Karpas-422 (cell line): ENCODE results near the gene FOXD3. TPM values are rescaled to one million over a fixed set of nuclear protein-coding genes. Genes with fewer than 3 reads are reported as not detected.

Experiments
- DNase-seq: peaks from one replicate; pipeline ENCODE4 v3.0.0-alpha.2; 2015
- H2AFZ ChIP-seq: fragments of 200-600 bp; sonication (generic); 2 replicates; pipeline ENCODE4 v1.6.1; 2014; ENCODE audit warnings: antibody characterized with exemption, low read length, mixed read lengths
- H3K27ac ChIP-seq: fragments of 200-600 bp; sonication (generic); 2 replicates; pipeline ENCODE4 v1.5.1; 2014; ENCODE audit warnings: mild to moderate bottlenecking, low read length, moderate library complexity
- H3K27me3 ChIP-seq: fragments of 200-600 bp; sonication (generic); 2 replicates; pipeline ENCODE4 v1.6.1; 2014; ENCODE audit warnings: low read length, mixed read lengths
- H3K36me3 ChIP-seq: fragments of 200-600 bp; sonication (generic); 2 replicates; pipeline ENCODE4 v1.6.1; 2014; ENCODE audit warnings: low read length, mixed read lengths; ENCODE audit not compliant: insufficient read depth
- H3K4me1 ChIP-seq: fragments of 200-600 bp; sonication (generic); 2 replicates; pipeline ENCODE4 v1.6.1; 2014; ENCODE audit warnings: mild to moderate bottlenecking, low read length, mixed read lengths
- H3K4me2 ChIP-seq: fragments of 200-600 bp; sonication (generic); 2 replicates; pipeline ENCODE4 v1.6.1; 2014; ENCODE audit warnings: low read length, low read depth, mild to moderate bottlenecking; ENCODE audit not compliant: poor library complexity, severe bottlenecking
- H3K4me3 ChIP-seq: fragments of 200-600 bp; sonication (generic); 2 replicates; pipeline ENCODE4 v1.5.1; 2014; ENCODE audit warnings: mild to moderate bottlenecking, antibody characterized with exemption, low read length, mixed read lengths
- H3K79me2 ChIP-seq: fragments of 200-600 bp; sonication (generic); 2 replicates; pipeline ENCODE4 v1.6.1; 2014; ENCODE audit warnings: mild to moderate bottlenecking, low read length, mixed read lengths
- H3K9ac ChIP-seq: fragments of 200-600 bp; sonication (generic); 2 replicates; pipeline ENCODE4 v1.6.0; 2014; ENCODE audit warnings: low read length
- H3K9me2 ChIP-seq: fragments of 200-600 bp; sonication (generic), shearing (Covaris generic); replicated peaks from 2 replicates; pipeline ENCODE4 v1.6.0; 2014; ENCODE audit warnings: mild to moderate bottlenecking, low read length, moderate library complexity; ENCODE audit not compliant: insufficient read depth
- H3K9me3 ChIP-seq: fragments of 300-700, 200-600 bp; sonication (generic); 2 replicates; pipeline ENCODE4 v1.6.1; 2014; ENCODE audit warnings: low read length, mixed read lengths
- H4K20me1 ChIP-seq: fragments of 200-600 bp; sonication (generic); 2 replicates; pipeline ENCODE4 v1.6.1; 2014; ENCODE audit warnings: mild to moderate bottlenecking, antibody characterized with exemption, low read length, low read depth; ENCODE audit not compliant: insufficient read depth
- total RNA-seq: library from RNA; depleted of rRNA; stranded (reverse); fragments of >200 nt; shearing (Covaris generic); gene quantifications from 2 replicates; pipeline ENCODE4 v1.2.3, GENCODE V29; 2014; ENCODE audit warnings: low replicate concordance

Gene FOXD3
- total RNA-seq, 1 experiment from 2014 or later = not detected

GRCh38 chr1:63323865-63324778 lies 1.8 kb downstream of the FOXD3 start:
- Histone ChIP-seq H4K20me1 (no peaks in the 10 kb centered on the region), H3K4me2 (no peak overlapping the region), H3K4me1 (0 out of 2 replicates have a peak, but pooled peaks cover 2% of the 10 kb centered on the region), H3K9me2 (no peaks in the 10 kb centered on the region), H3K27me3 (no peaks in the 10 kb centered on the region), H3K36me3 (no peaks in the 10 kb centered on the region), H3K9ac (no peak overlapping the region), H3K79me2 (no peaks in the 10 kb centered on the region), H3K4me3 (no peak overlapping the region), H3K27ac (no peak overlapping the region), H3K9me3 (no peaks in the 10 kb centered on the region), H2AFZ (no peak overlapping the region)
- DNase-seq = no peak

DNA sequence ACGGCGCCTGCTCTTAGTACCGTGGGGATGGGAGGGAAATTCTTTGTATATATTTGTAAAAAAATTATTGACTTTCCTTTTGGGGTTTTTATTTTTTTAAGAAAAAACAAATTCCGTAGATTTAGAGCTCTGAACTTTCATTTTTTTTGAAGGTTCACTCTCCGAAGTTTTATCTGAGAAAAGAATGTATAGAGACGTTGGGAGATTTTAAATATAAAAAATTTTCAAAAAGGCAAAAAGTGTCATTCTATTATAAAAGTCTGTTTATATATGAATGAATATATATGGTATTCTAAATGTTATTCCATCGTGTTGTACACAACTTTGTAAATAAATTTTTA lies 2.4 kb downstream of the FOXD3 start:
- Histone ChIP-seq H3K4me3 (no peak overlapping the region), H4K20me1 (no peaks in the 10 kb centered on the region), H3K4me1 (0 out of 2 replicates have a peak, but pooled peaks cover 2% of the 10 kb centered on the region), H3K27ac (no peak overlapping the region), H3K4me2 (no peak overlapping the region), H2AFZ (no peak overlapping the region), H3K36me3 (no peaks in the 10 kb centered on the region), H3K9me2 (no peaks in the 10 kb centered on the region), H3K9me3 (no peaks in the 10 kb centered on the region), H3K79me2 (no peaks in the 10 kb centered on the region), H3K9ac (no peak overlapping the region), H3K27me3 (no peaks in the 10 kb centered on the region)
- no peak for DNase-seq

GRCh38 chr1:63325279-63325985 lies 3.1 kb downstream of the FOXD3 start:
- H3K9me2 ChIP-seq = no peaks in the 10 kb centered on the region
- H3K79me2 ChIP-seq = no peaks in the 10 kb centered on the region
- no peaks in the 10 kb centered on the region for H3K36me3 ChIP-seq
- H2AFZ ChIP-seq = no peak overlapping the region
- no peak overlapping the region for H3K4me3 ChIP-seq
- H3K27ac ChIP-seq = no peak overlapping the region
- no peak overlapping the region for H3K9ac ChIP-seq
- no peaks in the 10 kb centered on the region for H3K27me3 ChIP-seq
- no peak for DNase-seq
- H3K4me2 ChIP-seq = no peak overlapping the region
- no peaks in the 10 kb centered on the region for H3K9me3 ChIP-seq
- no peaks in the 10 kb centered on the region for H4K20me1 ChIP-seq
- H3K4me1 ChIP-seq = 0 out of 2 replicates have a peak, but pooled peaks cover 2% of the 10 kb centered on the region

GRCh38 chr1:63326106-63326472 lies 3.7 kb downstream of the FOXD3 start:
- Histone ChIP-seq H3K4me3 (no peak overlapping the region), H4K20me1 (no peaks in the 10 kb centered on the region), H3K27me3 (no peaks in the 10 kb centered on the region), H3K36me3 (no peaks in the 10 kb centered on the region), H2AFZ (no peak overlapping the region), H3K4me1 (0 out of 2 replicates have a peak, but pooled peaks cover 2% of the 10 kb centered on the region), H3K79me2 (no peaks in the 10 kb centered on the region), H3K9me2 (no peaks in the 10 kb centered on the region), H3K9ac (no peak overlapping the region), H3K4me2 (no peak overlapping the region), H3K9me3 (no peaks in the 10 kb centered on the region), H3K27ac (no peak overlapping the region)
- DNase-seq = no peak

DNA sequence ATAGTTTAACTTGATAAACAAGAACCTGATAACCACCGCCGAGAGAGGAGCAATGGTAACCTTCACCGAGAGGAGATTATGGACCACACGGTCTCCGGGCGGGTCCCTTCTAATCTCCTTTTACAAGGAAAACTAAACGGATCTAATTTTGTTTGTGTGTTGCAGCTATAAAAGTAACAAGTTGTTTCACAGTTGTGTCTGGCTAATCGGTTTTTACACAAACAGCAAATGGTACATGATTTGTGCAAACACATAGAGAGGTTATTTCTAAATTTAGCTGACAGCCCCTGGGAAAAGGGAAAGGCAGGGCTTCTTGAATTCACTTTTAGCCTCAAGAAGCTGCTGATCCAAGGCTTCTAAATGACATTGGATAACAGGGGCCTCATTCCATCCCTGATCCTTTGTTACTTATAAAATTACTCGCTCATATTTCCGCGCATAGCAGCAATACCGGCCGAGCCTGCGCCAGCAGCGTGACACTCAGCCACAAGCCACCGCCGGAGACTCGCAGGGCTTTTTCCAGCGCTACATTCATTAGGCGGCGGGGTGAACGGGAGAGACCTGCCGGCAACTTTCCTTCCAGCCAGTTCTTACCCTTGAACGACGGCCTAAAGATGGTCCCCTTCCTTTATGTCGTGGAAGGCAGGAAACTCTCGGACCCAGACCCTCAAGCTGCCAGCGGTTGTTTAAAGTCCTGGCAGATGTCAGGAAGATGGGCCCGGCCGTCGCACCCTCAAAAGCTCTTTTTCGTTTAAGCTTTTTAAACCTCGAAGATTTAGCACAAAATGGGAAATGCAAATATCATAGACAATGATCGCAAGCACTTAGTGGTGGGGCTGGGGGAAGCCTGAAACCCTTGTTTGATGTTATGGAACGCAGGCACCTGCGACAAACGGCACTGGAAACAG lies 4.4 kb downstream of the FOXD3 start:
- no peaks in the 10 kb centered on the region for H3K36me3 ChIP-seq
- no peak overlapping the region for H2AFZ ChIP-seq
- no peak overlapping the region for H3K4me3 ChIP-seq
- no peaks in the 10 kb centered on the region for H4K20me1 ChIP-seq
- H3K79me2 ChIP-seq = no peaks in the 10 kb centered on the region
- H3K9me3 ChIP-seq = no peaks in the 10 kb centered on the region
- no peak overlapping the region for H3K27ac ChIP-seq
- 0 out of 2 replicates have a peak, but pooled peaks cover 2% of the 10 kb centered on the region for H3K4me1 ChIP-seq
- no peaks in the 10 kb centered on the region for H3K9me2 ChIP-seq
- no peaks in the 10 kb centered on the region for H3K27me3 ChIP-seq
- H3K4me2 ChIP-seq = no peak overlapping the region
- H3K9ac ChIP-seq = no peak overlapping the region
- no peak for DNase-seq

DNA sequence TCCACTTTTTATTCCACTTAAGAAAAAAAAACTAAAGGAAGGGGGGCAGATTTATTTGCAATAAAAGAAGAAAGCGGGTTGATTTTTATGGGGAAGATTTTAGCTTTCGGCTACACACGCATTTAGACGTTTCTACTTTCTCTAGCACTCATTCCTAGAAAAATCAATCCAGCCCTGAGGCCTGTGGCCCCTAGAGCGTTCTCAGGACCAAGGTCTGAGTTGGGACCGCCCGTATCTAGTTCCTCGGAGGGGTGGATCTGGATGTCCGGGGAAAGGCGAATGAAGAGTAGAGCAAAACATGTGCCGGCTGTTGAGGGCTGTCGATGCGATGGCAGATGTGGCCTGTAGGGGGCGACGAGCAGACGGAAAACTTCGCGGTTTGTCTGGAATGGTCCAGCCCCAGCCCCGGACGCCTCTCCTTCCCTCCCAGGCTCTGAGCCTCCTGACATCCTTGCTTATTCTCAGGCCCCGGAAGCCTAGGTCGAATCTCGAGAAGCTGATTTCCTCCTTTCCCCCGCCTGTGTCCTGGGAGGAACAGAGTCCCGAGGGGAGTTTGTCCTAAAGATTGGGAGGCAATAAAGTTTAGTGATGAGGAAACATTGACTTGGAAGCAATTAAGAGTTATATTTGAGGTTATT lies 5.2 kb downstream of the FOXD3 start:
- H3K4me2 ChIP-seq = peak overlapping the region; percentile 42
- DNase-seq = peak; percentile 83

DNA sequence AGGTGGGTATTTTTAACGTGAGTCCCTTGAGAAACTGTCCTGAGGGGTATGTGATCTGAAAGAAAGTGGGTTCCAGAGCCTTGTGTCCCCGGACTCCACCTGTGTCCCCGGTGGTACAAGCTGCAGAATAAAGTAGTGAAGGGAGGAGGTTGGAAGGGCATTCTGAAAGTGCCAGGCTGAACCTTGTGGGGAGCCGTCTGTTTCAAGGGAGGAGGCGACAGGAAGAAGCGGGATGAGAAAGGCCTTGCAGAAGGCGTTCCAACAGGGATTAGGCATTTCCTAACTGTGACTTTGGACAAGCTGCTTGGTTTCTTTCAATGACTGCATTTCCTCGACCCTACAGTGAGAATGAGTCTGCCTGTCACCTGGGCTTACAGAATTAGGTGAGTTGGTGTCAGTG lies 5.8 kb downstream of the FOXD3 start:
- H3K9ac ChIP-seq = no peak overlapping the region
- peak overlapping the region; percentile 35; the same call in 1 of the 2 replicates for H2AFZ ChIP-seq
- no peak overlapping the region for H3K4me3 ChIP-seq
- H3K9me2 ChIP-seq = no peaks in the 10 kb centered on the region
- DNase-seq = no peak
- 0 out of 2 replicates have a peak, but pooled peaks cover 2% of the 10 kb centered on the region for H3K4me1 ChIP-seq
- H3K4me2 ChIP-seq = peak overlapping the region; percentile 42
- no peaks in the 10 kb centered on the region for H3K79me2 ChIP-seq
- H3K27me3 ChIP-seq = no peaks in the 10 kb centered on the region
- H3K27ac ChIP-seq = no peak overlapping the region
- no peaks in the 10 kb centered on the region for H3K36me3 ChIP-seq
- no peaks in the 10 kb centered on the region for H3K9me3 ChIP-seq
- H4K20me1 ChIP-seq = no peaks in the 10 kb centered on the region

More for the DNA sequence above, 5.2 kb downstream of the FOXD3 start:
- H3K79me2 ChIP-seq = no peaks in the 10 kb centered on the region
- H2AFZ ChIP-seq = peak overlapping the region; percentile 35; the same call in 1 of the 2 replicates
- no peak overlapping the region for H3K9ac ChIP-seq
- no peak overlapping the region for H3K27ac ChIP-seq
- H3K4me1 ChIP-seq = 0 out of 2 replicates have a peak, but pooled peaks cover 2% of the 10 kb centered on the region
- no peaks in the 10 kb centered on the region for H4K20me1 ChIP-seq
- H3K9me3 ChIP-seq = no peaks in the 10 kb centered on the region
- no peaks in the 10 kb centered on the region for H3K36me3 ChIP-seq
- H3K27me3 ChIP-seq = no peaks in the 10 kb centered on the region
- no peak overlapping the region for H3K4me3 ChIP-seq
- H3K9me2 ChIP-seq = no peaks in the 10 kb centered on the region
